Measurements from ENCODE around the gene JPH3.

- TF ChIP-seq CTCF (IDR thresholded peaks at IDR 0.05) = peak in 5 of 6 experiments; percentile 6 to 74 (median 52)
- peak in 1 of 2 donors; percentile 46 for TF ChIP-seq POLR2AphosphoS5 (IDR thresholded peaks at IDR 0.05)
These were observed 31.1 kb upstream of the JPH3 start for GRCh38 chr16:87570938-87571867.
